Naive thymus-derived CD4-positive, alpha-beta T cell (primary cell): ENCODE results near the gene RNF169. TPM values are rescaled to one million over a fixed set of nuclear protein-coding genes. Genes with fewer than 3 reads are reported as not detected.
A peak's percentile ranks its signal among the peaks of the same experiment; 100 is the strongest.

ENCODE experiments used
- ATAC-seq: fragments of 150-1000 bp; cut with Tn5 transposase; 2 replicates; pipeline ENCODE4 v1.10.0; 2021; ENCODE audit warnings: mild to moderate bottlenecking, moderate library complexity
- CTCF ChIA-PET: fragments of 350-600 bp; sonication (Branson Sonifier 250); formaldehyde crosslinking; loops from one replicate; lab custom pipeline; 2021; ENCODE audit warnings: antibody characterized with exemption; lab: Charles Lee
- POLR2A ChIA-PET: fragments of 350-600 bp; sonication (Branson Sonifier 250); formaldehyde crosslinking; loops from one replicate; lab custom pipeline; 2021; ENCODE audit warnings: antibody characterized with exemption, inconsistent platforms; lab: Charles Lee
- DNase-seq, 9 donors: peaks; one replicate each; pipeline versions ENCODE4 v3.0.0 to v3.0.0-alpha.2; 2020 to 2022; ENCODE audit warnings: mixed read lengths in 1 of 9
- H3K27ac ChIP-seq: one replicate; pipeline ENCODE4 v1.7.0; 2013; ENCODE audit warnings: mild to moderate bottlenecking, low read depth, low read length, moderate library complexity
- H3K27me3 ChIP-seq, 2 donors: one replicate each; pipeline ENCODE4 v1.7.0; 2013; ENCODE audit warnings: low read length in 2 of 2, mild to moderate bottlenecking in 2 of 2, moderate library complexity in 2 of 2; ENCODE audit not compliant: control insufficient read depth in 2 of 2, insufficient read depth in 2 of 2
- H3K36me3 ChIP-seq, 3 experiments: 1 replicate in 2 of 3; 2 replicates in 1 of 3; pipeline ENCODE4 v1.7.0; 2013; ENCODE audit warnings: low read length in 3 of 3, mild to moderate bottlenecking in 3 of 3, moderate library complexity in 1 of 3; ENCODE audit not compliant: insufficient read depth in 3 of 3, control insufficient read depth in 2 of 3
- H3K4me1 ChIP-seq, 2 donors: one replicate each; pipeline ENCODE4 v1.7.0; 2013; ENCODE audit warnings: low read length in 2 of 2, mild to moderate bottlenecking in 2 of 2, moderate library complexity in 1 of 2; ENCODE audit not compliant: control insufficient read depth in 2 of 2, insufficient read depth in 2 of 2
- H3K4me3 ChIP-seq: 2 replicates; pipeline ENCODE4 v1.7.0; 2013; ENCODE audit warnings: mild to moderate bottlenecking, low read length
- H3K9me3 ChIP-seq, 3 experiments: 1 replicate in 2 of 3; 2 replicates in 1 of 3; pipeline ENCODE4 v1.7.0; 2013; ENCODE audit warnings: low read length in 3 of 3; ENCODE audit not compliant: control insufficient read depth in 2 of 3
- H3K27ac Mint-ChIP-seq, 9 donors: one replicate each; pipeline ENCODE4 v1.8.0; 2020 to 2022; ENCODE audit warnings: mixed read lengths in 9 of 9, mild to moderate bottlenecking in 8 of 9, moderate library complexity in 5 of 9, inconsistent platforms in 2 of 9
- H3K27me3 Mint-ChIP-seq, 5 donors: one replicate each; pipeline ENCODE4 v1.8.0; 2021 to 2022; ENCODE audit warnings: mixed read lengths in 5 of 5, mild to moderate bottlenecking in 1 of 5
- H3K36me3 Mint-ChIP-seq, 5 donors: one replicate each; pipeline ENCODE4 v1.8.0; 2020 to 2022; ENCODE audit warnings: mixed read lengths in 5 of 5, mild to moderate bottlenecking in 3 of 5, inconsistent platforms in 1 of 5
- H3K4me1 Mint-ChIP-seq, 7 donors: one replicate each; pipeline ENCODE4 v1.8.0; 2020 to 2022; ENCODE audit warnings: mixed read lengths in 7 of 7, mild to moderate bottlenecking in 3 of 7, inconsistent platforms in 1 of 7
- H3K4me3 Mint-ChIP-seq, 10 donors: one replicate each; pipeline ENCODE4 v1.8.0; 2020 to 2022; ENCODE audit warnings: mild to moderate bottlenecking in 10 of 10, mixed read lengths in 10 of 10, moderate library complexity in 6 of 10, inconsistent platforms in 2 of 10
- H3K9me3 Mint-ChIP-seq, 11 donors: one replicate each; pipeline ENCODE4 v1.8.0; 2020 to 2022; ENCODE audit warnings: mixed read lengths in 11 of 11, mild to moderate bottlenecking in 4 of 11, inconsistent platforms in 1 of 11, moderate library complexity in 1 of 11
- intact Hi-C, 2 donors: fragments of 100-400 bp; cut with micrococcal nuclease; formaldehyde crosslinking; loops; one replicate each; pipeline ENCODE4 v1.15.1; 2023
- polyA plus RNA-seq, 2 donors: library from polyadenylated mRNA; unstranded; fragments of 300-500 nt; fragmentation: Illumina TruSeq; gene quantifications; one replicate each; pipeline ENCODE4 v1.2.3, GENCODE V29; 2021
- total RNA-seq, 6 experiments: library from RNA in 5 of 6; stranded (reverse) in 5 of 6; gene quantifications; 1 replicate in 5 of 6; 2 replicates in 1 of 6; pipeline ENCODE4 v1.2.3 and lab custom pipeline; 2021 to 2026

Gene RNF169
- total and polyA plus RNA-seq, 7 experiments from 2014 or later = 1.1 to 25.5 (median 19.0) TPM

DNA sequence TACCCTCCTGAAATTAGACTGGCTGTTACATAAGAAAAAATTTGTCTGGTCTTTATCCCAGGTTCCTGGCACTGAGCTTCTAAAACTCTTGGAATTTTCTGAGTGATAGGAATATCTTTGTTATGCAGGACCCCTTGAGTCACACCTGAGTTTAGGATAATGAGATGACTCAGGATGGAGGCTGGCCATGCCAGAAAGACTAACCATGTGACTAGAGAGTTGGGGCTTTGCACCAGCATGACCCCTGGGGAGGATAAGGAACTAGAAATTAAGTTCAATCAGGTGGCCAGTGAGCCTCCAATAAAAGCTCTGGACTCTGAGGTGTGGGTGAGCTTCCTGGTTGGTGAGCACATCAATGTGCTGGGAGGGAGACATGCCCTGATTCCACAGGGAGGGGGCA, 112.1 kb downstream of the RNF169 start:
- no peak overlapping the region for H3K27ac Mint-ChIP-seq
- peaks cover 33 to 97% (median 79%) of the 10 kb centered on the region in 5 donors for H3K36me3 Mint-ChIP-seq
- Histone ChIP-seq H3K27ac (no peak overlapping the region), H3K9me3 (peaks cover 4 to 21% (median 4%) of the 10 kb centered on the region in 3 experiments), H3K4me3 (no peak overlapping the region), H3K27me3 (no peaks in the 10 kb centered on the region), H3K36me3 (peaks cover 7 to 76% (median 11%) of the 10 kb centered on the region in 3 experiments), H3K4me1 (no peaks in the 10 kb centered on the region)
- peaks cover 0 to 5% (median 0%) of the 10 kb centered on the region in 7 donors for H3K4me1 Mint-ChIP-seq
- peaks cover 0 to 53% (median 28%) of the 10 kb centered on the region in 11 donors for H3K9me3 Mint-ChIP-seq
- no peak for ATAC-seq
- CTCF ChIA-PET = no interaction called here
- POLR2A ChIA-PET = no interaction called here
- DNase-seq = no peak
- intact Hi-C loops = no loop called here
- H3K27me3 Mint-ChIP-seq = no peaks in the 10 kb centered on the region
- no peak overlapping the region for H3K4me3 Mint-ChIP-seq

DNA sequence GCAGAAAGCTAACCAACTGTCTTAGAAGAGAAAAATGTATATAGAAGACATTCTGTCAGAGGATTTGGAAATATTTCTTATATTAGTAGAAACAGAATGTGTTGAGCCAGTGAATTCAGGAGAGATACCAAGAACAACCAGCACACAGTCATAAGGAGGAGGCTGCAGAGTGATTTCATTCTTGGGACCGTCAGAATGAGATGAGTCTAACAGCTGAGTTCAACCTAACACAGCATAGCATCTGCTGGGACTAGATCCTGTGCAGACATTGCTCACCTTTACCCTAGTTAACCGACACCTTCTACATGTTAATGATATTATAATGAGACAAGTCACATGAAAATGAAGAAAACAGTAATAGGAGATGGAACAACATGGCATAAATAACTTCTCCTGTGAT, 114.8 kb downstream of the RNF169 start:
- DNase-seq (no peak), ATAC-seq (no peak)
- no peak overlapping the region for H3K4me3 Mint-ChIP-seq
- POLR2A ChIA-PET = no interaction called here
- Histone ChIP-seq H3K4me3 (no peak overlapping the region), H3K9me3 (peaks cover 9 to 48% (median 21%) of the 10 kb centered on the region in 3 experiments), H3K27me3 (no peaks in the 10 kb centered on the region), H3K36me3 (peaks cover 10 to 78% (median 13%) of the 10 kb centered on the region in 3 experiments), H3K27ac (no peak overlapping the region), H3K4me1 (no peaks in the 10 kb centered on the region)
- CTCF ChIA-PET = no interaction called here
- peaks cover 49 to 97% (median 91%) of the 10 kb centered on the region in 5 donors for H3K36me3 Mint-ChIP-seq
- peaks cover 8 to 80% (median 51%) of the 10 kb centered on the region in 11 donors for H3K9me3 Mint-ChIP-seq
- intact Hi-C loops = no loop called here
- H3K27me3 Mint-ChIP-seq = no peaks in the 10 kb centered on the region
- H3K4me1 Mint-ChIP-seq = peaks cover 0 to 5% (median 0%) of the 10 kb centered on the region in 7 donors
- no peak overlapping the region for H3K27ac Mint-ChIP-seq

DNA sequence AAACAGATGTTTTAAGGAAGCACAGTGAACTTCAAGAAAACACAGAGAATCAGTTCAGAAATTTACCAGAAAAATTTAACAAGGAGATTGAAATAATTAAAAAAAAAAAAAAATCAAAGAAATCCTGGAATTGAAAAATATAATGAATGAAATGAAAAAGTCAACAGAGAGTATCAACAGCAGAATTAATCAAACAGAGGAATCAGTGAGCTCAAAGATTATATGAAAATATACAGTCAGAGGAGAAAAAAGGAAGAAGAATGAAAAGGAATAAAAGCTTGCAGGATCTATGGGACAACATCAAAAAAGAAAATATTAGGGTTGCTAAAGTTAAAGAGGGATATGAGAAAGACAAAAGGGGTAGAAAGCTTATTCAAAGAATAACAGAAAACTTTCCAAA, 117.9 kb downstream of the RNF169 start:
- peaks cover 10 to 74% (median 13%) of the 10 kb centered on the region in 3 experiments for H3K36me3 ChIP-seq
- ChIA-PET POLR2A (no interaction called here), CTCF (interaction anchor here (0.7 kb wide), 1 partner anchor 63 kb away, joined by 4 read pairs; no protein-coding TSS in a partner anchor)
- no peaks in the 10 kb centered on the region for H3K27me3 ChIP-seq
- no peaks in the 10 kb centered on the region for H3K27me3 Mint-ChIP-seq
- peak overlapping the region in 2 of 9 donors; percentile 62 to 73 for H3K27ac Mint-ChIP-seq
- peaks cover 9 to 71% (median 40%) of the 10 kb centered on the region in 3 experiments for H3K9me3 ChIP-seq
- no peak for ATAC-seq
- no peaks in the 10 kb centered on the region for H3K4me1 ChIP-seq
- H3K27ac ChIP-seq = no peak overlapping the region
- DNase-seq = no peak
- peaks cover 22 to 93% (median 73%) of the 10 kb centered on the region in 11 donors for H3K9me3 Mint-ChIP-seq
- no peak overlapping the region for H3K4me3 ChIP-seq
- no peaks in the 10 kb centered on the region for H3K4me1 Mint-ChIP-seq
- intact Hi-C loops = no loop called here
- H3K36me3 Mint-ChIP-seq = peaks cover 56 to 97% (median 91%) of the 10 kb centered on the region in 5 donors
- H3K4me3 Mint-ChIP-seq = peak overlapping the region in 1 of 10 donors; percentile 32

DNA sequence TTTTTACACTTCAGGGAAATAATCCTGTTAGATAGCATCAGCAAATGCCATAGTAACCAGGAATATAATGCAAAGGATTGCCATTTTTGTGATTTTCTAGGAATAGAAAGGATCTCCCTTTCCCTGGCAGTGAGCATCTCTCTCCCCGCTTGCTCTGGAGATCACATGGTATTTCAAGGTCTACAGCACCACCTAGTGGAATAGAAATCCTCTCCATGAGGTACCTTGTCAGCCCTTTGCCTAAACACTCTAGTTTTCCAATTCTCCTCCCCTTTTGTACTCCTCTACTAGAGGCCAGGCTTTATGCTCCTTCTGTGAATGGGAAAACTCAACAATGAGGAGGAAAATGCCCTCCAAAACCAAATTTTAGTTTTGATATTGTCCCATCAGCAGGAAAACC, 121.8 kb downstream of the RNF169 start:
- POLR2A ChIA-PET = no interaction called here
- Histone ChIP-seq H3K4me1 (no peaks in the 10 kb centered on the region), H3K27ac (no peak overlapping the region), H3K36me3 (peaks cover 8 to 72% (median 13%) of the 10 kb centered on the region in 3 experiments), H3K9me3 (peaks cover 8 to 80% (median 51%) of the 10 kb centered on the region in 3 experiments), H3K27me3 (no peaks in the 10 kb centered on the region), H3K4me3 (no peak overlapping the region)
- Mint-ChIP-seq H3K4me1 (no peaks in the 10 kb centered on the region), H3K4me3 (no peak overlapping the region), H3K9me3 (peaks cover 32 to 95% (median 78%) of the 10 kb centered on the region in 11 donors), H3K27ac (no peak overlapping the region), H3K36me3 (peaks cover 58 to 93% (median 84%) of the 10 kb centered on the region in 5 donors), H3K27me3 (no peaks in the 10 kb centered on the region)
- CTCF ChIA-PET = no interaction called here
- ATAC-seq (no peak), DNase-seq (no peak)
- intact Hi-C loops = no loop called here

DNA sequence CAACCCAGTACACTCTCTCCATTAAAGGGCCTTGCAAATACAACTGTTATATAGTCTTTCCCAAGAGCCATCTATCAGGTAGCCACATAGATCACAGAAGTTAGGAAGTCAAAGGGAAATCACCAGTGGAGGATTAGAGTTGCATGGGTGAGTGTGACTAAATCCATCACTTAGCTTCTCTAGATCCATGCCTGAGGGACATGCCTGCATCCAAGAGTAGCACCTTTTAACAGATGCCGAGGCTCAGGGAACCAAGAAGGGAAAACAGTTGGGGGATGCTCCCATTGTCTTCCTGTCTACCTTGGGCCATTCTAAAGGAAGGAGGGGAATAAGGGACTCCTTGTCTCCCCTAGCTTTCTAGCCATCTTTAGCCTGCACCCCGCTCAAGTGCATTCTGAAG, 122.4 kb downstream of the RNF169 start:
- Mint-ChIP-seq H3K36me3 (peaks cover 60 to 94% (median 84%) of the 10 kb centered on the region in 5 donors), H3K9me3 (peaks cover 32 to 94% (median 73%) of the 10 kb centered on the region in 11 donors), H3K27ac (no peak overlapping the region), H3K27me3 (no peaks in the 10 kb centered on the region), H3K4me1 (no peaks in the 10 kb centered on the region), H3K4me3 (no peak overlapping the region)
- H3K9me3 ChIP-seq = peaks cover 4 to 74% (median 46%) of the 10 kb centered on the region in 3 experiments
- ChIA-PET CTCF (no interaction called here), POLR2A (no interaction called here)
- no peaks in the 10 kb centered on the region for H3K4me1 ChIP-seq
- H3K36me3 ChIP-seq = peaks cover 5 to 75% (median 7%) of the 10 kb centered on the region in 3 experiments
- DNase-seq (no peak), ATAC-seq (no peak)
- no peaks in the 10 kb centered on the region for H3K27me3 ChIP-seq
- no peak overlapping the region for H3K4me3 ChIP-seq
- no peak overlapping the region for H3K27ac ChIP-seq
- intact Hi-C loops = no loop called here

DNA sequence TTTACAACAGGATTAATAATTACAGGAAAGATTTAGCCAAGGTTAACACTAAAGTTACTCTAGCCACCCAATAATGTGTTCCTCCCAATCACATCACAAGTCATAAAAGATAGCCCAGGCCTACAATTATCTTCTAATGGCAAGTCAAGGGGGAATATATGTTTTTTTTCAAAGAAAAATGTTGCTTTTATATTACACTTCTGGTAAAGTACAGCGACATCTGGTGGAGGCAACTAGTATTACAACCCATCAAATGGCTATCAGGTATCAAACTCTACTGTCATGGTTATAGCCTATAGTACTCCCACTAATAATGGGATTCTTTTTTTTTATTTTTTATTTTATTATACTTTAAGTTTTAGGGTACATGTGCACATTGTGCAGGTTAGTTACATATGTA, 128.5 kb downstream of the RNF169 start:
- intact Hi-C loops = no loop called here
- Mint-ChIP-seq H3K36me3 (peaks cover 26 to 49% (median 44%) of the 10 kb centered on the region in 5 donors), H3K4me3 (no peak overlapping the region), H3K27me3 (no peaks in the 10 kb centered on the region), H3K4me1 (no peaks in the 10 kb centered on the region), H3K9me3 (peaks cover 0 to 45% (median 19%) of the 10 kb centered on the region in 11 donors), H3K27ac (no peak overlapping the region)
- Histone ChIP-seq H3K36me3 (peaks cover 0 to 48% (median 4%) of the 10 kb centered on the region in 3 experiments), H3K27ac (no peak overlapping the region), H3K4me1 (no peaks in the 10 kb centered on the region), H3K9me3 (peaks cover 0 to 20% (median 8%) of the 10 kb centered on the region in 3 experiments), H3K4me3 (no peak overlapping the region), H3K27me3 (no peaks in the 10 kb centered on the region)
- ATAC-seq (no peak), DNase-seq (no peak)
- POLR2A ChIA-PET = no interaction called here
- CTCF ChIA-PET = interaction anchor here (0.6 kb wide), 1 partner anchor 160 kb away, joined by 4 read pairs; no protein-coding TSS in a partner anchor
